HG03108 (cell line): ENCODE measurements around the gene VSTM2L.

Experiments
- ATAC-seq: cut with Tn5 transposase; IDR thresholded peaks from one replicate; pipeline ENCODE4 v1.9.1; 2021; ENCODE audit warnings: moderate library complexity; ENCODE audit not compliant: unreplicated experiment

Gene VSTM2L

GRCh38 chr20:37878835-37879599, 23.9 kb upstream of the VSTM2L start:
- no peak for ATAC-seq

- no peak for ATAC-seq
Observed at GRCh38 chr20:37879843-37880242, 23.1 kb upstream of the VSTM2L start.

GRCh38 chr20:37880726-37881591, 22.0 kb upstream of the VSTM2L start:
- ATAC-seq, result no peak

- ATAC-seq, result no peak
Observed at GRCh38 chr20:37881601-37882343, 21.2 kb upstream of the VSTM2L start.

GRCh38 chr20:37882961-37883712, 19.8 kb upstream of the VSTM2L start:
- no peak for ATAC-seq

GRCh38 chr20:37885042-37885441, 17.9 kb upstream of the VSTM2L start:
- ATAC-seq, result no peak

- ATAC-seq, result no peak
Observed at GRCh38 chr20:37885593-37886503, 17.1 kb upstream of the VSTM2L start.

- no peak for ATAC-seq
Observed at GRCh38 chr20:37886851-37887297, 16.1 kb upstream of the VSTM2L start.

- ATAC-seq, result no peak
Observed at GRCh38 chr20:37888641-37889040, 14.3 kb upstream of the VSTM2L start.

- no peak for ATAC-seq
Observed at GRCh38 chr20:37890108-37890507, 12.8 kb upstream of the VSTM2L start.

GRCh38 chr20:37890643-37891042, 12.3 kb upstream of the VSTM2L start:
- ATAC-seq, result no peak

- no peak for ATAC-seq
Observed at GRCh38 chr20:37892001-37892400, 10.9 kb upstream of the VSTM2L start.

- ATAC-seq, result no peak
Observed at GRCh38 chr20:37893566-37894241, 9.2 kb upstream of the VSTM2L start.

- ATAC-seq, result no peak
Observed at GRCh38 chr20:37894454-37894853, 8.5 kb upstream of the VSTM2L start.

GRCh38 chr20:37895166-37895565, 7.8 kb upstream of the VSTM2L start:
- ATAC-seq, result no peak

- ATAC-seq, result no peak
Observed at GRCh38 chr20:37896932-37897548, 5.9 kb upstream of the VSTM2L start.

- no peak for ATAC-seq
Observed at GRCh38 chr20:37898233-37899104, 4.5 kb upstream of the VSTM2L start.
